PC-3 (cell line): ENCODE data around the gene CAMK1D. TPM values are rescaled to one million over a fixed set of nuclear protein-coding genes. Genes with fewer than 3 reads are reported as not detected.

Experiments used
- ATAC-seq: fragments of 200-7000 bp; cut with Tn5 transposase; 2 replicates; pipeline ENCODE4 v1.9.1; 2020; ENCODE audit warnings: mild to moderate bottlenecking, moderate library complexity
- BruUV-seq: library from RNA; stranded (reverse); fragments of 400-500 nt; replicated peaks from 2 replicates; lab custom pipeline; 2021; lab: Mats Ljungman, UMichigan
- CTCF ChIA-PET: fragments of 300-600 bp; sonication (Branson Sonifier 250); formaldehyde crosslinking; loops from one replicate; lab custom pipeline; 2022; ENCODE audit warnings: antibody characterized with exemption; lab: Charles Lee
- POLR2A ChIA-PET: fragments of 300-600 bp; sonication (Branson Sonifier 250); formaldehyde crosslinking; loops from one replicate; lab custom pipeline; 2022; ENCODE audit warnings: antibody characterized with exemption; ENCODE audit not compliant: unreplicated experiment; lab: Charles Lee
- DNase-seq: peaks from one replicate; pipeline ENCODE4 v3.0.0-alpha.2; 2015
- H2AFZ ChIP-seq: fragments of 300-600 bp; sonication (generic); 2 replicates; pipeline ENCODE4 v1.6.0; 2016; ENCODE audit warnings: antibody characterized with exemption, low read length
- H3F3A ChIP-seq: fragments of 300-600 bp; sonication (generic); one replicate; pipeline ENCODE4 v1.6.0; 2017; ENCODE audit warnings: antibody characterized with exemption, low read length, control low read depth, mild to moderate bottlenecking; ENCODE audit not compliant: unreplicated experiment
- H3K27ac ChIP-seq: fragments of 300-600 bp; sonication (generic); 2 replicates; pipeline ENCODE4 v1.5.1; 2016; ENCODE audit warnings: mild to moderate bottlenecking, low read length
- H3K27me3 ChIP-seq: fragments of 300-600 bp; sonication (generic); 2 replicates; pipeline ENCODE4 v1.6.1; 2016; ENCODE audit warnings: low read length, mixed read lengths
- H3K36me3 ChIP-seq: fragments of 300-600 bp; sonication (generic); 2 replicates; pipeline ENCODE4 v1.6.1; 2016; ENCODE audit warnings: low read depth, mixed run types, low read length, mixed read lengths
- H3K4me1 ChIP-seq: fragments of 300-600 bp; sonication (generic); 2 replicates; pipeline ENCODE4 v1.5.1; 2016; ENCODE audit warnings: low read length; ENCODE audit not compliant: insufficient read depth
- H3K4me2 ChIP-seq: fragments of 300-600 bp; sonication (generic); 2 replicates; pipeline ENCODE4 v1.6.0; 2016; ENCODE audit warnings: low read length
- H3K4me3 ChIP-seq: fragments of 300-600 bp; sonication (generic); 2 replicates; pipeline ENCODE4 v1.5.1; 2016; ENCODE audit warnings: mild to moderate bottlenecking, low read length, mixed read lengths
- H3K79me2 ChIP-seq: fragments of 300-600 bp; sonication (generic); 2 replicates; pipeline ENCODE4 v1.6.1; 2017; ENCODE audit warnings: low read length, mixed read lengths
- H3K9ac ChIP-seq: fragments of 300-600 bp; sonication (generic); 2 replicates; pipeline ENCODE4 v1.6.0; 2016; ENCODE audit warnings: mild to moderate bottlenecking, low read length
- H3K9me2 ChIP-seq: fragments of 300-600 bp; sonication (generic); replicated peaks from 2 replicates; pipeline ENCODE4 v1.6.1; 2016; ENCODE audit warnings: mixed run types, low read length, mixed read lengths
- H3K9me3 ChIP-seq: fragments of 300-600 bp; sonication (generic); 2 replicates; pipeline ENCODE4 v1.6.1; 2016; ENCODE audit warnings: low read length, mixed read lengths
- H4K20me1 ChIP-seq: fragments of 300-600 bp; sonication (generic); 2 replicates; pipeline ENCODE4 v1.6.1; 2016; ENCODE audit warnings: low read length, mixed read lengths
- CTCF ChIP-seq: fragments of 300-600 bp; sonication (generic); conservative IDR thresholded peaks from 2 replicates; pipeline ENCODE4 v1.5.1; 2017; ENCODE audit warnings: antibody characterized with exemption, low read depth, mild to moderate bottlenecking, low read length
- EZH2 ChIP-seq: fragments of 300-600 bp; sonication (generic); IDR thresholded peaks from one replicate; pipeline ENCODE4 v1.6.1; 2017; ENCODE audit warnings: antibody characterized with exemption, mild to moderate bottlenecking, low read length; ENCODE audit not compliant: unreplicated experiment
- EZH2phosphoT487 ChIP-seq: fragments of 300-600 bp; sonication (generic); IDR thresholded peaks from 2 replicates; pipeline ENCODE4 v1.6.1; 2018; ENCODE audit warnings: mild to moderate bottlenecking, antibody characterized with exemption, low read length, borderline replicate concordance
- intact Hi-C: fragments of 100-400 bp; cut with micrococcal nuclease; formaldehyde crosslinking; loops from 2 replicates; pipeline ENCODE4 v1.9.0; 2023
- total RNA-seq: library from RNA; depleted of rRNA; stranded (reverse); fragments of >200 nt; gene quantifications from 2 replicates; pipeline ENCODE4 v1.2.3, GENCODE V29; 2014

Gene CAMK1D
- total RNA-seq, 1 experiment from 2014 or later: 1.3 TPM

- Histone ChIP-seq H3K4me1 (no peaks in the 10 kb centered on the region), H3K9me2 (no peaks in the 10 kb centered on the region), H3K9ac (no peak overlapping the region), H3K4me3 (no peak overlapping the region), H3K79me2 (no peaks in the 10 kb centered on the region), H3K27me3 (no peaks in the 10 kb centered on the region), H3F3A (no peaks in the 10 kb centered on the region), H4K20me1 (no peaks in the 10 kb centered on the region), H3K4me2 (no peak overlapping the region), H2AFZ (no peak overlapping the region), H3K36me3 (no peaks in the 10 kb centered on the region), H3K27ac (no peak overlapping the region), H3K9me3 (no peaks in the 10 kb centered on the region)
- DNase-seq (no peak), ATAC-seq (no peak)
- ChIA-PET CTCF (no interaction called here), POLR2A (no interaction called here)
- no TSS peak for BruUV-seq
- no peak for TF ChIP-seq CTCF
- TF ChIP-seq EZH2phosphoT487: no peak
- TF ChIP-seq EZH2: no peak
- intact Hi-C loops: no loop called here
These were observed 140.0 kb downstream of the CAMK1D start for GRCh38 chr10:12489357-12489756.

- H3K36me3 ChIP-seq: no peaks in the 10 kb centered on the region
- no peaks in the 10 kb centered on the region for H4K20me1 ChIP-seq
- H3K4me2 ChIP-seq: no peak overlapping the region
- no peaks in the 10 kb centered on the region for H3K4me1 ChIP-seq
- H3K27ac ChIP-seq: no peak overlapping the region
- ChIA-PET POLR2A (no interaction called here), CTCF (no interaction called here)
- H2AFZ ChIP-seq: no peak overlapping the region
- no peaks in the 10 kb centered on the region for H3F3A ChIP-seq
- TF ChIP-seq EZH2phosphoT487: no peak
- TF ChIP-seq EZH2: no peak
- no peak for TF ChIP-seq CTCF
- no peak overlapping the region for H3K4me3 ChIP-seq
- H3K9me2 ChIP-seq: no peaks in the 10 kb centered on the region
- DNase-seq: no peak
- H3K79me2 ChIP-seq: no peaks in the 10 kb centered on the region
- H3K9ac ChIP-seq: no peak overlapping the region
- no peaks in the 10 kb centered on the region for H3K27me3 ChIP-seq
- intact Hi-C loops: no loop called here
- ATAC-seq: no peak
- no TSS peak for BruUV-seq
- no peaks in the 10 kb centered on the region for H3K9me3 ChIP-seq
These were observed 140.5 kb downstream of the CAMK1D start for GRCh38 chr10:12489806-12490205.

GRCh38 chr10:12490963-12491362, 141.6 kb downstream of the CAMK1D start:
- no TSS peak for BruUV-seq
- Histone ChIP-seq H3K27me3 (no peaks in the 10 kb centered on the region), H3K36me3 (no peaks in the 10 kb centered on the region), H3K9me3 (no peaks in the 10 kb centered on the region), H3F3A (no peaks in the 10 kb centered on the region), H3K4me2 (no peak overlapping the region), H2AFZ (no peak overlapping the region), H4K20me1 (no peaks in the 10 kb centered on the region), H3K4me1 (no peaks in the 10 kb centered on the region), H3K9ac (no peak overlapping the region), H3K79me2 (no peaks in the 10 kb centered on the region), H3K4me3 (no peak overlapping the region), H3K27ac (no peak overlapping the region), H3K9me2 (no peaks in the 10 kb centered on the region)
- POLR2A ChIA-PET: no interaction called here
- CTCF ChIA-PET: no interaction called here
- TF ChIP-seq CTCF: no peak
- no peak for TF ChIP-seq EZH2phosphoT487
- no peak for TF ChIP-seq EZH2
- intact Hi-C loops: no loop called here
- ATAC-seq (no peak), DNase-seq (no peak)
